HT1080 (cell line): Measurements from ENCODE around the gene ADARB1. TPM values are rescaled to one million over a fixed set of nuclear protein-coding genes. Genes with fewer than 3 reads are reported as not detected.
A peak's percentile ranks its signal among the peaks of the same experiment; 100 is the strongest.
"Not testable (repeated sequence)": the region's sequence is repeated elsewhere in the genome, so short reads cannot be mapped to it uniquely, and the experiment has no call there.

Source experiments
- DNase-seq: peaks from one replicate; pipeline ENCODE4 v3.0.0-alpha.2; 2015; ENCODE audit warnings: low read depth
- total RNA-seq: library from RNA; depleted of rRNA; stranded (reverse); fragments of >200 nt; shearing (Covaris generic); gene quantifications from 2 replicates; pipeline ENCODE4 v1.2.3, GENCODE V29; 2014

Gene ADARB1
- total RNA-seq, 1 experiment from 2014 or later = 22.4 TPM

- DNase-seq = not testable (repeated sequence)
Observed at GRCh38 chr21:45133574-45134278, 59.3 kb downstream of the ADARB1 start.

GRCh38 chr21:45134279-45135076 is 60.1 kb downstream of the ADARB1 start:
- DNase-seq = no peak

GRCh38 chr21:45135122-45135521 is 60.7 kb downstream of the ADARB1 start:
- DNase-seq = no peak

GRCh38 chr21:45135868-45136267 is 61.5 kb downstream of the ADARB1 start:
- DNase-seq = no peak

- no peak for DNase-seq
Observed at GRCh38 chr21:45136500-45136899, 62.1 kb downstream of the ADARB1 start.

GRCh38 chr21:45136927-45137611 is 62.7 kb downstream of the ADARB1 start:
- DNase-seq = peak; percentile 77

- DNase-seq = no peak
Observed at GRCh38 chr21:45137612-45137937, 63.2 kb downstream of the ADARB1 start.

- peak; percentile 49 for DNase-seq
Observed at GRCh38 chr21:45138199-45139002, 64.0 kb downstream of the ADARB1 start.

- DNase-seq = peak; percentile 27
Observed at GRCh38 chr21:45139003-45139360, 64.6 kb downstream of the ADARB1 start.

GRCh38 chr21:45139473-45139872 is 65.1 kb downstream of the ADARB1 start:
- no peak for DNase-seq

GRCh38 chr21:45140346-45140940 is 66.1 kb downstream of the ADARB1 start:
- peak; percentile 82 for DNase-seq

- DNase-seq = not testable (repeated sequence)
Observed at GRCh38 chr21:45140944-45141343, 66.6 kb downstream of the ADARB1 start.

GRCh38 chr21:45141507-45141906 is 67.1 kb downstream of the ADARB1 start:
- DNase-seq = no peak

- peak; percentile 66 for DNase-seq
Observed at GRCh38 chr21:45142469-45143308, 68.3 kb downstream of the ADARB1 start.

GRCh38 chr21:45143855-45144254 is 69.5 kb downstream of the ADARB1 start:
- no peak for DNase-seq

- DNase-seq = no peak
Observed at GRCh38 chr21:45145146-45145545, 70.8 kb downstream of the ADARB1 start.

GRCh38 chr21:45145846-45146245 is 71.5 kb downstream of the ADARB1 start:
- DNase-seq = not testable (repeated sequence)

- DNase-seq = no peak
Observed at GRCh38 chr21:45146306-45146705, 71.9 kb downstream of the ADARB1 start.

- DNase-seq = no peak
Observed at GRCh38 chr21:45146801-45147200, 72.4 kb downstream of the ADARB1 start.
